Activated T-helper 9 cell treated with anti-CD3 and anti-CD28 coated beads, Interleukin-2, amount 50 U/mL, for 16 hours (primary cell): ENCODE measurements around the gene RAVER2.

Source experiments
- DNase-seq: peaks from one replicate; pipeline ENCODE4 v3.0.0-alpha.2; 2020; ENCODE audit warnings: low read depth

The RAVER2 gene

GRCh38 chr1:64878931-64879611 lies 134.2 kb downstream of the RAVER2 start:
- DNase-seq, result no peak

- DNase-seq, result no peak
Measured at GRCh38 chr1:64880449-64880848, 135.6 kb downstream of the RAVER2 start.

GRCh38 chr1:64881281-64881680 lies 136.4 kb downstream of the RAVER2 start:
- no peak for DNase-seq
